ENCODE measurements around the gene HIP1. TPM values are rescaled to one million over a fixed set of nuclear protein-coding genes. Genes with fewer than 3 reads are reported as not detected.
A peak's percentile ranks its signal among the peaks of the same experiment; 100 is the strongest.

The HIP1 gene
- total and polyA plus RNA-seq, 9 of the 15 experiments (the other 6 are each of a cell fraction or from before 2014, with no cell fraction given), result 2.4 to 13.7 (median 9.5) TPM

GRCh38 chr7:75762350-75762917, 23.7 kb upstream of the HIP1 start:
- H3K36me3 ChIP-seq (ENCODE audit: control insufficient read depth, insufficient read depth, low read length), result no peaks in the 10 kb centered on the region
- ATAC-seq (peak; percentile 94), DNase-seq (ENCODE audit: extremely low read depth in 1 of 4, low spot score in 3 of 4) (peak; percentile 65 to 82 (median 68)), FAIRE-seq (peak; percentile 94)
- no peaks in the 10 kb centered on the region for H4K20me1 ChIP-seq (replicated peaks; ENCODE audit: control insufficient read depth, insufficient read depth, low read length)
- H3K9me1 ChIP-seq (ENCODE audit: control insufficient read depth, insufficient read depth, low read length), result no peaks in the 10 kb centered on the region
- no peak overlapping the region for H3K4me3 ChIP-seq
- H3K9ac ChIP-seq (ENCODE audit: insufficient read depth in 1 of 2, low read depth in 2 of 2, low read length in 2 of 2), result no peak overlapping the region
- WGBS (ENCODE audit: insufficient coverage, low coverage, missing lambda C conversion rate), result 5% methylated on average over 2 of the region's 2 CpGs
- no peaks in the 10 kb centered on the region for H3K9me3 ChIP-seq (replicated peaks; ENCODE audit: control insufficient read depth, insufficient read depth, low read depth, low read length)
- H3K27me3 ChIP-seq (ENCODE audit: control insufficient read depth in 2 of 2, insufficient read depth in 2 of 2, low read length in 2 of 2), result no peaks in the 10 kb centered on the region
- peaks cover 0 to 6% of the 10 kb centered on the region in 2 experiments; a peak in 3 of 5 replicates for H3K4me1 ChIP-seq (replicated peaks in 1 of 2; ENCODE audit: control insufficient read depth in 2 of 2, insufficient read depth in 2 of 2, low read length in 2 of 2)
- no peak overlapping the region for H3K4me2 ChIP-seq (ENCODE audit: insufficient read depth, low read length)
- intact Hi-C loops (cut with micrococcal nuclease), result loop anchor here (2.0 to 10.0 kb wide), 4 partner anchors 120 to 688 kb away; partner anchors contain the start of gene RCC1L
- H3K79me2 ChIP-seq (ENCODE audit: control insufficient read depth, insufficient read depth, low read length), result no peaks in the 10 kb centered on the region
- no peak overlapping the region for H3K27ac ChIP-seq (ENCODE audit: extremely low read depth, low read depth, low read length)
- POLR2A ChIA-PET, result interaction anchor here (0.6 to 1.6 kb wide), 6 partner anchors 9 to 297 kb away, joined by 3 to 5 read pairs (median 3); no protein-coding TSS in a partner anchor
- peak overlapping the region; percentile 14; the same call in 1 of the 2 replicates for H2AFZ ChIP-seq (ENCODE audit: low read depth, low read length)
- BruUV-seq (replicated peaks), result no TSS peak
- CTCF ChIA-PET (ENCODE audit: low intra/inter-chr PET ratio), result interaction anchor here (1.2 kb wide), 1 partner anchor 119 kb away, joined by 4 read pairs; no protein-coding TSS in a partner anchor
- in situ Hi-C loops (cut with MboI), result loop anchor here (25.0 kb wide), 1 partner anchor 875 kb away; the partner anchor contains the start of gene POMZP3
- TF ChIP-seq DACH1 (IDR thresholded peaks at IDR 0.05; ENCODE audit: partially characterized antibody) (no peak), RAD21 (CRISPR knock-in tag; conservative IDR thresholded peaks at IDR 0.05 in 1 of 2, IDR thresholded peaks at IDR 0.05 in 1 of 2) (peak; percentile 96 to 98), RB1 (IDR thresholded peaks at IDR 0.05; ENCODE audit: low read depth) (0 out of 2 replicates have a peak, but pooled peaks have one; percentile 49), PTTG1 (tag; IDR thresholded peaks at IDR 0.05; ENCODE audit: low read depth) (no peak), FOXK2 (conservative IDR thresholded peaks at IDR 0.05 in 1 of 2, IDR thresholded peaks at IDR 0.05 in 1 of 2; ENCODE audit: low read depth in 2 of 2) (peak; percentile 66 to 77), ZNF384 (IDR thresholded peaks at IDR 0.05; ENCODE audit: low read depth, low read length) (peak; percentile 27; the same call in 1 of the 2 replicates), MYC (IDR thresholded peaks at IDR 0.05; ENCODE audit: low read depth, low read length) (no peak), MYC (CRISPR knock-in tag; IDR thresholded peaks at IDR 0.05; ENCODE audit: borderline replicate concordance, low read depth) (no peak), NBN (IDR thresholded peaks at IDR 0.05; ENCODE audit: low read depth) (no peak), JUN (IDR thresholded peaks at IDR 0.05; ENCODE audit: borderline replicate concordance, low read depth, low read length) (0 out of 2 replicates have a peak, but pooled peaks have one; percentile 19), JUN (CRISPR knock-in tag; IDR thresholded peaks at IDR 0.05; ENCODE audit: borderline replicate concordance) (no peak), ZEB2 (IDR thresholded peaks at IDR 0.05) (0 out of 2 replicates have a peak, but pooled peaks have one; percentile 55), RAD51 (IDR thresholded peaks at IDR 0.05; ENCODE audit: borderline replicate concordance, low read depth) (no peak), KLF1 (tag; IDR thresholded peaks at IDR 0.05) (no peak), HSF4 (CRISPR knock-in tag; IDR thresholded peaks at IDR 0.05; ENCODE audit: borderline replicate concordance) (no peak), RBM22 (IDR thresholded peaks at IDR 0.05; ENCODE audit: low read depth, low read length, poor library complexity, severe bottlenecking) (no peak), TEAD1 (CRISPR knock-in tag; IDR thresholded peaks at IDR 0.05) (0 out of 4 replicates have a peak, but pooled peaks of 1 of the 2 experiments have one; percentile 30), FOSL1 (tag; conservative IDR thresholded peaks at IDR 0.05) (no peak), TEAD4 (IDR thresholded peaks at IDR 0.05; ENCODE audit: low read length) (0 out of 2 replicates have a peak, but pooled peaks have one; percentile 25), TEAD4 (CRISPR knock-in tag; IDR thresholded peaks at IDR 0.05; ENCODE audit: borderline replicate concordance) (no peak), ZNF274 (IDR thresholded peaks at IDR 0.05; ENCODE audit: borderline replicate concordance, low read depth, low read length) (no peak), ZBTB1 (CRISPR knock-in tag; IDR thresholded peaks at IDR 0.05; ENCODE audit: borderline replicate concordance, low read depth) (no peak), ZNF133 (CRISPR knock-in tag; IDR thresholded peaks at IDR 0.05) (no peak), GTF2E2 (tag; IDR thresholded peaks at IDR 0.05) (no peak), FOXA3 (CRISPR knock-in tag; conservative IDR thresholded peaks at IDR 0.05 in 1 of 2, IDR thresholded peaks at IDR 0.05 in 1 of 2) (peak; percentile 45 to 59; a peak in 1 of 4 replicates)
